Subcutaneous abdominal adipose tissue (tissue), 5 donors: ENCODE results near the gene FH.

ENCODE experiments used
- H3K27ac ChIP-seq: one replicate; pipeline ENCODE4 v1.7.0; 2013; ENCODE audit warnings: low read depth, mild to moderate bottlenecking, inconsistent platforms, low read length, moderate library complexity
- H3K27me3 ChIP-seq, 5 donors: one replicate each; pipeline ENCODE4 v1.7.0; 2013; ENCODE audit warnings: low read length in 5 of 5, inconsistent platforms in 1 of 5; ENCODE audit not compliant: control insufficient read depth in 5 of 5, insufficient read depth in 4 of 5
- H3K36me3 ChIP-seq, 5 donors: one replicate each; pipeline ENCODE4 v1.7.0; 2013; ENCODE audit warnings: low read length in 5 of 5; ENCODE audit not compliant: control insufficient read depth in 5 of 5, insufficient read depth in 5 of 5
- H3K4me1 ChIP-seq, 5 donors: one replicate each; pipeline ENCODE4 v1.7.0; 2013; ENCODE audit warnings: low read length in 5 of 5, mild to moderate bottlenecking in 3 of 5, moderate library complexity in 1 of 5; ENCODE audit not compliant: control insufficient read depth in 5 of 5, insufficient read depth in 5 of 5
- H3K4me3 ChIP-seq, 5 donors: one replicate each; pipeline ENCODE4 v1.7.0; 2013; ENCODE audit warnings: low read length in 5 of 5, low read depth in 1 of 5
- H3K9ac ChIP-seq, 5 donors: one replicate each; pipeline ENCODE4 v1.7.0; 2013; ENCODE audit warnings: low read length in 5 of 5, mild to moderate bottlenecking in 4 of 5, moderate library complexity in 3 of 5
- H3K9me3 ChIP-seq, 5 donors: one replicate each; pipeline ENCODE4 v1.7.0; 2013; ENCODE audit warnings: low read length in 5 of 5; ENCODE audit not compliant: control insufficient read depth in 5 of 5
- donor health status: healthy.
- donor health status: healthy.
- donor health status: healthy.
- donor health status: healthy.
- donor health status: healthy.

Gene FH

DNA sequence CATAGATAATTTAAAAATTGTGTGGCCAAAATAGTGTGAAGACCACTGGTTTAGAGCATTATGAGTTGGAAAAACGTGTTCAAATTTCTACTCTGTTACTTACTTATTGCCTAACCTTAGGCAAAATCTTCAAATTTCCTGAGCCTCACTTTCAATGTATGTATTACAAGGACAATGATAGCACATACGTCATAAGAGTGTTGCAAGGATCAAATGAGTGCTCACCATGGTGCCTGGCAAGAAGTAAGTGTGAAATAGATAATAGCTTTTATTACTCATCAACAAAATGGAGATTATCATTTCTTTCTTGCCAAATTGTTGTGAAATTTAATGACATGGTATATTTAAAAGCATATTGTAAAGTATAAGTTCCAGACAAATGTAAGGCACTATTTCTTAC, 57.2 kb downstream of the FH start:
- no peak overlapping the region for H3K9ac ChIP-seq
- no peaks in the 10 kb centered on the region for H3K4me1 ChIP-seq
- no peaks in the 10 kb centered on the region for H3K36me3 ChIP-seq
- no peaks in the 10 kb centered on the region for H3K9me3 ChIP-seq
- no peak overlapping the region for H3K27ac ChIP-seq
- no peaks in the 10 kb centered on the region for H3K27me3 ChIP-seq
- no peak overlapping the region for H3K4me3 ChIP-seq

DNA sequence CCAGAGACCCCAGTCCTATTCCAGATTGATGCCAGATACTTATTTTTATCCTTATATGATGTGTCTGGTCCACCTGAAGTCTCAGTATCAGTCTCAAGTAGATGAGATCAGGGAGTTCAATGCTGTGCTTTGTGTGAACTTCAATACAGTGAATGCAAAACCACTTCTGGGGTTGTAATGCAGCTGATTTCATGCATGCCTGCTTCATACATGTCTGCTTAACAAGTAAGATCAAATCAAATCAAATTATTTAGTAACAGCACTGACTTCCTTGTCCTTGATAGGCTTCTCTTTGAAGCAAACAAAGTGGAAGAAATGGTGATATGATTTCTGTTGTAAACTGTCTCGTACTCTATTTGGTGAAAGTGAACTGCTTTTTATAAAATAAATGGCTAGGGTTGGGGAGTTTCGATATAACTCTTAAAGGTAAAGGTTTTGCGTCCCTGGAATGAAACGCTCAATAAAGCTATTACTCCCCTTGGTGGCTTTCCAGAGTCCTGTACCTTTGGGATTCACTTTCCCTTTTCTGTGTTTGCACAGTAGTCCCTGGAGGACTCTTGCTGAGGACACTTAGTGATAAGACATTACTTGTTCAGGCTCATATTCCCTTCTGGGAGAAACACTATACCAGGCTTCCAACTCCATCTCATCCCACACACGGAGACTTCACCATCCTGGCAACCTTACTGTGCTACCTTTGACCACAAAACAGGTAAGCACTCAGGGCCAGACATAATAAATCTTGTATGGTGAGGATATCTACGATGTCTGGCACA, 59.3 kb downstream of the FH start:
- Histone ChIP-seq H3K9ac (no peak overlapping the region), H3K27ac (no peak overlapping the region), H3K36me3 (no peaks in the 10 kb centered on the region)

DNA sequence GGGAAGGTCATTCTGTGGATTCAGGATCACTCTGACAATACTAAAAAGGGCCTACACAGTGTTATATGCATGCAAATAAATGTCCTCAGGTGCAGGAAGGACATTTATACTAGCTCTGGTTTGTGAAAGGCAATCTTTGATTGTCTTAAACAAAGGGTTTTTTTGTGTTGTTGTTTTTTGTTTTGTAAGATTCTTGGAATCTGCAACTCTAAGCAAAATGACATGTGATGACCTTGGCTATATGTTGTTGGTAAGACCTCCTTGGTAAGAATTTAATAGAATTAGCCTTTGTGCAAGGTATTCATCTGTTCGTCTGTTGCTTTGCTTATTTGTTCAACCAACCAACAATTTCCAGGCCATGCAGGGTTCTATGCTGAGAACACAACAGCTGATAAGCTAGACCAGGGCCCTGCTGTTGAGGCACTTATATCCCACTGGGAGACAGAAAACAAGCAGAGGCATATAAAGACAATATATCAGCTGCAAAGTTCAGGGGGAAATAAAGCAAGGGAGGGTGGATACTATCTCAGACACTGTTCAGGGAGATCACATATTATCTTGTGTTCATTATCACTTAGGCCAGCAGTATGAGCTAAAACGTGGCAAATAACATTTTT, 60.3 kb downstream of the FH start:
- H3K9ac ChIP-seq = no peak overlapping the region
- no peaks in the 10 kb centered on the region for H3K27me3 ChIP-seq
- H3K36me3 ChIP-seq = no peaks in the 10 kb centered on the region
- H3K9me3 ChIP-seq = no peaks in the 10 kb centered on the region
- H3K4me3 ChIP-seq = no peak overlapping the region
- no peaks in the 10 kb centered on the region for H3K4me1 ChIP-seq
- no peak overlapping the region for H3K27ac ChIP-seq

More for the DNA sequence above, 59.3 kb downstream of the FH start:
- no peak overlapping the region for H3K4me3 ChIP-seq
- no peaks in the 10 kb centered on the region for H3K27me3 ChIP-seq
- H3K9me3 ChIP-seq = no peaks in the 10 kb centered on the region
- no peaks in the 10 kb centered on the region for H3K4me1 ChIP-seq

DNA sequence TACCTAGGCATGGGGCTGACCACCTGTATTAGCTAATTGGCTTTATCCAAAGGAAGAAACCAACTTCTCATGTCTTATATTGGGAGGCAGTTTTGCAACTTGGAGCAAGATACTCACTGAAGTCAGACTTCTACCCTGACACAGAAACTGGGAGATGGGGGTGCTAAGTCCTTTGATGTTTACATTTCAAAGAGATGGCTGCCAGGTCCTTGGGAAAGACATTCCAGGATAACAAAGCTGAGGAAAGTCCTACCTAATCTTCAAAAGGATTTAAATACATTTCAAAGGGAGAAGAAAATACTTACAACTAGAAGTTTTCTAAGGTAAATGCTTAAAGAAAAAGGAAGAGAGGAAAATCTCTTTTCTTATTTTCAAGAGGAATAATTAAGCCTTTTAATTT, 62.1 kb downstream of the FH start:
- Histone ChIP-seq H3K27me3 (no peaks in the 10 kb centered on the region), H3K4me3 (no peak overlapping the region), H3K4me1 (no peaks in the 10 kb centered on the region), H3K9ac (no peak overlapping the region), H3K27ac (no peak overlapping the region), H3K36me3 (no peaks in the 10 kb centered on the region), H3K9me3 (no peaks in the 10 kb centered on the region)

DNA sequence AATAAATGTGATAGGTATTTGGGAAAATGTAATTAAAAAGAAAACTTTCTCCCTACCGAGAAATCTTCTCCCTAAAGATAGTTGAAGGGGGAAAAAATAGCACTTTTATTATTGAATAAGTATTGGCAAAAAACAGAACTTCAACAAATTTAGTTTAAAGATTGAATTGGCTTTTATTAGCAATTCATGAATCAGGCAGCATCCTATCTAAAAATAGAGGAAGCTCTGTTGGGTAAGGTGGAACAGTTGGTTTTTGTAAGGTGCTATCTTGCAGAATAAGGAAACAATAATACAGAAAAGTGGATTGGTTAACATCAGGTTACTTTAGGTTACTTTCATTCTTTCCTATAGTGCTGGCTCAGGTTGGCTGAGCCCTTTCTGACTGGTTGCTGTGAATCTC, 62.8 kb downstream of the FH start:
- H3K4me1 ChIP-seq = no peaks in the 10 kb centered on the region
- no peak overlapping the region for H3K4me3 ChIP-seq
- H3K9ac ChIP-seq = no peak overlapping the region
- no peaks in the 10 kb centered on the region for H3K36me3 ChIP-seq
- no peak overlapping the region for H3K27ac ChIP-seq
- no peaks in the 10 kb centered on the region for H3K9me3 ChIP-seq
- no peaks in the 10 kb centered on the region for H3K27me3 ChIP-seq

DNA sequence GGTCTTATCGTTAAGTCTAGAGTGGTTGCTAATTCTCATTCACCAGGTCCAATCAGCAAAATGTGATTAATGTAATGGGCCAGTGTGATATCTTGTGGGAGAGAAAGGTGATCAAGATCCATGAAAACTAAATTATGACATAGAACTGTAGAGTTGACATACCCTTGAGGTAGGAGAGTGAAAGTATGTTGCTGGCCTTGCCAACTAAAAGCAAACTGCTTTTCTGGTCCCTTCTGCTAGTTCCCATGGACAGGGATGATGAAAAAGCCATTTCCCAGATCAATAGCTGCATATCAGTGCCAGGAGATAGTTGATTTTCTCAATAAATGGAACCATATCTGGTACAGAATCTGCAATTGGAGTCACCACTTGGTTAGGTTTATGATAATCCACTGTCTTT, 65.8 kb downstream of the FH start:
- H3K9ac ChIP-seq = no peak overlapping the region
- H3K4me3 ChIP-seq = no peak overlapping the region
- H3K27ac ChIP-seq = no peak overlapping the region
- H3K4me1 ChIP-seq = no peaks in the 10 kb centered on the region
- H3K27me3 ChIP-seq = no peaks in the 10 kb centered on the region
- H3K36me3 ChIP-seq = no peaks in the 10 kb centered on the region
- H3K9me3 ChIP-seq = no peaks in the 10 kb centered on the region

DNA sequence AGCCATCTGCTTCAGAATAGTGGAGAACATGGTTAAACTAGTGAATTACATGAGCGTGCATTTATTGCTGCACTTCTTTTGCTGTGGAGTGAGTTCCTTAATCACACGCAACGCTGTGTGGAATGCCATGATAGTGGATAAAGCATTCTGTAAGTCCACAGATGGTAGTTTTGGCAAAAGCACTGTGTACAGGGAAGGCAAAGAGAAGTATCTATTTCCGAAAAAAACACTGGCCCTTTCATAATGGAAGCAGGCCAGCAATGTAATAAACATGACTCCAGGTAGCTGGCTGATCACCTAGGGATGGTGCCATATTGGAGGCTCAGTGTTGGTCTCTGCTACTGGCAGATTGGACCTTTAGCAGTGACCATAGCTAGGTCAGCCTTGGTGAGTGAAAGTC, 67.6 kb downstream of the FH start:
- Histone ChIP-seq H3K9ac (no peak overlapping the region), H3K4me1 (no peaks in the 10 kb centered on the region), H3K36me3 (no peaks in the 10 kb centered on the region), H3K27me3 (no peaks in the 10 kb centered on the region), H3K27ac (no peak overlapping the region), H3K4me3 (no peak overlapping the region), H3K9me3 (no peaks in the 10 kb centered on the region)
